Endodermal cell (in vitro differentiated cells): ENCODE data around the gene COL6A3. TPM values are rescaled to one million over a fixed set of nuclear protein-coding genes. Genes with fewer than 3 reads are reported as not detected.

Experiments
- DNase-seq: peaks from one replicate; pipeline ENCODE4 v3.0.0-alpha.2; 2017
- H3K27ac ChIP-seq: 2 replicates; pipeline ENCODE4 v1.5.1; 2013; ENCODE audit warnings: mild to moderate bottlenecking, low read depth, low read length, moderate library complexity
- H3K27me3 ChIP-seq: 2 replicates; pipeline ENCODE4 v1.6.1; 2013; ENCODE audit warnings: mild to moderate bottlenecking, low read length, moderate library complexity; ENCODE audit not compliant: insufficient read depth, control insufficient read depth, poor library complexity, severe bottlenecking
- H3K36me3 ChIP-seq: 2 replicates; pipeline ENCODE4 v1.7.0; 2013; ENCODE audit warnings: mild to moderate bottlenecking, low read length, moderate library complexity; ENCODE audit not compliant: control insufficient read depth, insufficient read depth
- H3K4me1 ChIP-seq: one replicate; pipeline ENCODE4 v1.7.0; 2013; ENCODE audit warnings: low read length; ENCODE audit not compliant: control insufficient read depth, insufficient read depth
- H3K4me3 ChIP-seq: 2 replicates; pipeline ENCODE4 v1.5.1; 2013; ENCODE audit warnings: mild to moderate bottlenecking, low read length, moderate library complexity
- H3K9ac ChIP-seq: 2 replicates; pipeline ENCODE4 v1.6.1; 2013; ENCODE audit warnings: mild to moderate bottlenecking, low read length, moderate library complexity; ENCODE audit not compliant: poor library complexity, severe bottlenecking; ENCODE audit errors: extremely low read depth
- H3K9me3 ChIP-seq: 2 replicates; pipeline ENCODE4 v1.6.1; 2013; ENCODE audit warnings: mild to moderate bottlenecking, low read length, moderate library complexity; ENCODE audit not compliant: control insufficient read depth
- H3K27ac Mint-ChIP-seq: 2 replicates; pipeline ENCODE4 v1.8.0; 2020; ENCODE audit warnings: mixed read lengths
- H3K27me3 Mint-ChIP-seq: 2 replicates; pipeline ENCODE4 v1.8.0; 2021; ENCODE audit warnings: mild to moderate bottlenecking, mixed read lengths; ENCODE audit not compliant: insufficient read depth
- H3K36me3 Mint-ChIP-seq: 2 replicates; pipeline ENCODE4 v1.8.0; 2020; ENCODE audit warnings: low read depth, mixed read lengths
- H3K4me1 Mint-ChIP-seq: 2 replicates; pipeline ENCODE4 v1.8.0; 2020; ENCODE audit warnings: mixed read lengths
- H3K4me3 Mint-ChIP-seq: 2 replicates; pipeline ENCODE4 v1.8.0; 2020; ENCODE audit warnings: mild to moderate bottlenecking, moderate library complexity, mixed read lengths
- H3K9me3 Mint-ChIP-seq: 2 replicates; pipeline ENCODE4 v1.8.0; 2020; ENCODE audit warnings: mild to moderate bottlenecking, mixed read lengths
- WGBS, 2 experiments: methylation state at CpG; one replicate each; pipeline versions ENCODE4 v1.1.5 to v1.1.7; 2013; ENCODE audit warnings: missing lambda C conversion rate in 2 of 2, mixed read lengths in 1 of 2; ENCODE audit not compliant: insufficient coverage in 1 of 2, insufficient read length in 1 of 2; 5-methylcytosine and 5-hydroxymethylcytosine counted together
- total RNA-seq, 2 donors: library from RNA; stranded (reverse); fragmentation: NEBNext Ultra II Directional in 1 of 2; extraction: Animal tissue kit (Norgen Biotek cat#: 25700) in 1 of 2; gene quantifications; 2 replicates in 1 of 2; 3 replicates in 1 of 2; pipeline ENCODE4 v1.2.1, GENCODE V29; 2021
- TF ChIP-seq, protein P1 (sequence below): fragments of 200-600 bp; sonication (generic); conservative IDR thresholded peaks from 2 replicates; pipeline ENCODE4 v1.5.0; 2021; ENCODE audit warnings: antibody characterized with exemption, mild to moderate bottlenecking

COL6A3 gene
- total RNA-seq, 2 donors from 2014 or later = 0.40 to 1.2 TPM

DNA sequence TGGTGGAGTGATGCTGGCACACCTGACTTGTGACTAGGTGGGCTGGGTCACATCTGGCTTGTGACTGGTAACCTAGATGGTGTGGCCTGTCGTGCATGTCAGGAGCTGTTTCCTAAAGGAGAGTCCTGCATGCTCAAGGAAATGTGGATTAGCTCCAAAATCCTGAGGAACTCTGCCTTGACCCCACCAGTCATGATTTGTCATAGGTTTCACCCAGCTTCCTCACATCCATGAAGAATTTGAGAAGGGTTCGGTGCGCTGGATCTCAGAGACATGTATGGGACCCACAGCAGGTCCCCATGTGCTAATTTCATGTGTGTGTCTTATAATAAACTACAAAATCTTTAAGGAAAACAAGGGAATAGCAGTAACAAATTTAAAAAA is 107.2 kb downstream of the COL6A3 start:
- WGBS, 2 experiments = 90 to 95% methylated on average over 1 to 3 of the region's 3 CpGs
- Mint-ChIP-seq H3K27me3 (peaks cover 2% of the 10 kb centered on the region), H3K27ac (no peak overlapping the region), H3K36me3 (no peaks in the 10 kb centered on the region), H3K9me3 (peaks cover 26% of the 10 kb centered on the region), H3K4me1 (no peaks in the 10 kb centered on the region), H3K4me3 (no peak overlapping the region)
- TF ChIP-seq, protein P1, sequence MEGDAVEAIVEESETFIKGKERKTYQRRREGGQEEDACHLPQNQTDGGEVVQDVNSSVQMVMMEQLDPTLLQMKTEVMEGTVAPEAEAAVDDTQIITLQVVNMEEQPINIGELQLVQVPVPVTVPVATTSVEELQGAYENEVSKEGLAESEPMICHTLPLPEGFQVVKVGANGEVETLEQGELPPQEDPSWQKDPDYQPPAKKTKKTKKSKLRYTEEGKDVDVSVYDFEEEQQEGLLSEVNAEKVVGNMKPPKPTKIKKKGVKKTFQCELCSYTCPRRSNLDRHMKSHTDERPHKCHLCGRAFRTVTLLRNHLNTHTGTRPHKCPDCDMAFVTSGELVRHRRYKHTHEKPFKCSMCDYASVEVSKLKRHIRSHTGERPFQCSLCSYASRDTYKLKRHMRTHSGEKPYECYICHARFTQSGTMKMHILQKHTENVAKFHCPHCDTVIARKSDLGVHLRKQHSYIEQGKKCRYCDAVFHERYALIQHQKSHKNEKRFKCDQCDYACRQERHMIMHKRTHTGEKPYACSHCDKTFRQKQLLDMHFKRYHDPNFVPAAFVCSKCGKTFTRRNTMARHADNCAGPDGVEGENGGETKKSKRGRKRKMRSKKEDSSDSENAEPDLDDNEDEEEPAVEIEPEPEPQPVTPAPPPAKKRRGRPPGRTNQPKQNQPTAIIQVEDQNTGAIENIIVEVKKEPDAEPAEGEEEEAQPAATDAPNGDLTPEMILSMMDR = no peak
- Histone ChIP-seq H3K4me1 (no peaks in the 10 kb centered on the region), H3K36me3 (no peaks in the 10 kb centered on the region), H3K4me3 (no peak overlapping the region), H3K27ac (no peak overlapping the region), H3K9me3 (peaks cover 10% of the 10 kb centered on the region), H3K27me3 (no peaks in the 10 kb centered on the region), H3K9ac (no peak overlapping the region)
- no peak for DNase-seq

DNA sequence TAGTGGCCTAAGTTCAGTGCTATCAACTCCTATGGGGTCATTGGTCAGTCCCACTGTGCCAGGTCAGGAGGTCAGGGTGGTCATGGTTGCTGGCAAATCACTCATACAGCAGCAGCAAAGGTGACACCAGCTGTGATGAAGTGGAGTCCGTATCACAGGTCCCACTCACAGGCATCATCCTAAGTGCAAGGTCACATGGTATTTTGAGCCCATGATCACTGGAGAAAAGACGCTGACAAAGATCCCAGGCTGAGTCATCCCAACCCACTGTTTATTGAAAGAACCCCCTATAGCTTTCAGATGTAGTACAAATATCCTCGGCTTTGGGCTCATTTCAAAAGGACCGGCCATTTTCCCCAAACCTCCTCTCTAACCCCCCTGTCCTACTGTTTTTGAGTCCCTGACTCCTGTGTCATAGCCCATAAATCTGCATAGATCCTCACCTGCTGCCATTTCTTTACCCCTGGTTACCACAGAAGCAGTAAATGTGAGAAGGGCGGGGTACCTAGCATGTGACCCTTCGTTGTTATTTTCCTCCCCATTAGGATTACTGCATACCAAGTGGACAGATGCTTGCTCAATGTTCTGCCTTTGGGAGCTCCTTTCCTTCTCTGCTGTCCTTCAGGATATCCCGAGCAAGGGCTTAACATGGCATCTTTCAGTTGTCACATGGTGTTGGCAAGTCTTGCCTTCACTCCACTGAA is 107.7 kb downstream of the COL6A3 start:
- H3K36me3 Mint-ChIP-seq = no peaks in the 10 kb centered on the region
- TF ChIP-seq, protein P1 = no peak

DNA sequence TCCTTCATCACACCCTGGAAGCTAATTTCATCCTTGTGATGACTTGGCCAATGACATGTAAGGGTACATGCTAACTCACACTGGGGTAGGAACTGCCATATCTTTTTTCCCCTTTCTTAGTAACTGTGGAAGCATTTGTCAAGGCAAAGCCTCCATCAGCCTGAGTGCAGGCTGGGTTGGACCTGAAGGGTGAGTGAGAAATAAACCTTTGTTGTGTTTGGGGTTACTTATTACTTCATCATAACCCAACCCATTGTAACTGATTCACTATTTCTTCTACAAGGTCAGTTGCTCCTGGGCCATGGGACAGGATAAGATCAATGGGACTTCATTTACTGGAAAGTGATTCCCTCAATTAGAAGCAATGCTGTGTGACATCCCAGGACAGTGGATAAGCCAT is 108.4 kb downstream of the COL6A3 start:
- no peak overlapping the region for H3K4me3 ChIP-seq
- DNase-seq = no peak
- H3K4me1 ChIP-seq = no peaks in the 10 kb centered on the region
- H3K27ac Mint-ChIP-seq = no peak overlapping the region
- H3K9ac ChIP-seq = no peak overlapping the region
- H3K4me3 Mint-ChIP-seq = no peak overlapping the region
- H3K4me1 Mint-ChIP-seq = no peaks in the 10 kb centered on the region
- peaks cover 11% of the 10 kb centered on the region for H3K9me3 ChIP-seq
- H3K27me3 Mint-ChIP-seq = peaks cover 2% of the 10 kb centered on the region
- H3K9me3 Mint-ChIP-seq = peaks cover 33% of the 10 kb centered on the region
- TF ChIP-seq, protein P1 = no peak
- no peak overlapping the region for H3K27ac ChIP-seq
- no peaks in the 10 kb centered on the region for H3K27me3 ChIP-seq
- H3K36me3 Mint-ChIP-seq = no peaks in the 10 kb centered on the region
- no peaks in the 10 kb centered on the region for H3K36me3 ChIP-seq

More for the DNA sequence above, 107.7 kb downstream of the COL6A3 start:
- H3K4me1 Mint-ChIP-seq = no peaks in the 10 kb centered on the region
- no peak overlapping the region for H3K9ac ChIP-seq
- no peak overlapping the region for H3K27ac ChIP-seq
- H3K27me3 Mint-ChIP-seq = peaks cover 2% of the 10 kb centered on the region
- H3K4me3 ChIP-seq = no peak overlapping the region
- H3K4me1 ChIP-seq = no peaks in the 10 kb centered on the region
- no peak overlapping the region for H3K27ac Mint-ChIP-seq
- H3K9me3 ChIP-seq = peaks cover 11% of the 10 kb centered on the region
- H3K36me3 ChIP-seq = no peaks in the 10 kb centered on the region
- H3K27me3 ChIP-seq = no peaks in the 10 kb centered on the region
- H3K4me3 Mint-ChIP-seq = no peak overlapping the region
- peaks cover 32% of the 10 kb centered on the region for H3K9me3 Mint-ChIP-seq
- DNase-seq = no peak
- WGBS, 2 experiments = 88 to 93% methylated on average over 5 to 7 of the region's 7 CpGs
